ENCODE data around the gene GRM8. TPM values are rescaled to one million over a fixed set of nuclear protein-coding genes. Genes with fewer than 3 reads are reported as not detected.

Gene GRM8
- total and polyA plus RNA-seq, 8 donors: 0.26 to 0.75 (median 0.44) TPM; not detected in 2

GRCh38 chr7:126774077-126774476 lies 478.7 kb downstream of the GRM8 start:
- Histone ChIP-seq H3K4me3 (no peak overlapping the region), H3K4me1 (no peaks in the 10 kb centered on the region), H3K27me3 (no peaks in the 10 kb centered on the region), H3K36me3 (no peaks in the 10 kb centered on the region), H3K27ac (no peak overlapping the region), H3K9me3 (no peaks in the 10 kb centered on the region)
- no peak for ATAC-seq
- DNase-seq: no peak
- intact Hi-C loops (cut with DNase I): no loop called here
- no peak for TF ChIP-seq CTCF (IDR thresholded peaks at IDR 0.05)

GRCh38 chr7:126768836-126769235 lies 483.9 kb downstream of the GRM8 start:
- Histone ChIP-seq H3K4me3 (no peak overlapping the region), H3K4me1 (no peaks in the 10 kb centered on the region), H3K9me3 (no peaks in the 10 kb centered on the region), H3K36me3 (no peaks in the 10 kb centered on the region), H3K27ac (no peak overlapping the region), H3K27me3 (no peaks in the 10 kb centered on the region)
- ATAC-seq: no peak
- DNase-seq: no peak
- no peak for TF ChIP-seq CTCF (IDR thresholded peaks at IDR 0.05)
- intact Hi-C loops (cut with DNase I): no loop called here

- no peaks in the 10 kb centered on the region for H3K4me1 ChIP-seq
- no peak for ATAC-seq
- no peak overlapping the region for H3K4me3 ChIP-seq
- no peaks in the 10 kb centered on the region for H3K9me3 ChIP-seq
- no peaks in the 10 kb centered on the region for H3K27me3 ChIP-seq
- intact Hi-C loops (cut with DNase I): no loop called here
- no peak for TF ChIP-seq CTCF (IDR thresholded peaks at IDR 0.05)
- DNase-seq: peak in 1 of 4 donors; percentile 4
- no peak overlapping the region for H3K27ac ChIP-seq
- no peaks in the 10 kb centered on the region for H3K36me3 ChIP-seq
Measured at GRCh38 chr7:126760914-126761577, 491.7 kb downstream of the GRM8 start.

GRCh38 chr7:126755381-126755780 lies 497.4 kb downstream of the GRM8 start:
- no peak for DNase-seq
- TF ChIP-seq CTCF (IDR thresholded peaks at IDR 0.05): no peak
- Histone ChIP-seq H3K9me3 (no peaks in the 10 kb centered on the region), H3K4me1 (no peaks in the 10 kb centered on the region), H3K36me3 (no peaks in the 10 kb centered on the region), H3K27ac (no peak overlapping the region), H3K4me3 (no peak overlapping the region), H3K27me3 (no peaks in the 10 kb centered on the region)
- intact Hi-C loops (cut with DNase I): no loop called here
- ATAC-seq: no peak

GRCh38 chr7:126750207-126750911 lies 502.4 kb downstream of the GRM8 start:
- H3K9me3 ChIP-seq: no peaks in the 10 kb centered on the region
- intact Hi-C loops (cut with DNase I): no loop called here
- H3K36me3 ChIP-seq: no peaks in the 10 kb centered on the region
- no peak overlapping the region for H3K4me3 ChIP-seq
- ATAC-seq (no peak), DNase-seq (no peak)
- no peak overlapping the region for H3K27ac ChIP-seq
- H3K27me3 ChIP-seq: no peaks in the 10 kb centered on the region
- H3K4me1 ChIP-seq: no peaks in the 10 kb centered on the region
- no peak for TF ChIP-seq CTCF (IDR thresholded peaks at IDR 0.05)
